HG03571 (cell line): ENCODE results near the gene MTIF2.
"Not testable (repeated sequence)": the region's sequence is repeated elsewhere in the genome, so short reads cannot be mapped to it uniquely, and the experiment has no call there.

ENCODE experiments used
- ATAC-seq: cut with Tn5 transposase; IDR thresholded peaks from one replicate; pipeline ENCODE4 v1.9.1; 2021; ENCODE audit not compliant: unreplicated experiment

The MTIF2 gene

GRCh38 chr2:55268907-55269644 lies at the start of gene MTIF2:
Gene MTIF2, minus strand, starts transcription at chr2:55269231. Its CDS starts 5,373 bp downstream, at chr2:55263858.
- ATAC-seq: peak; percentile 96

- no peak for ATAC-seq
Measured at GRCh38 chr2:55314985-55315384, 46.0 kb upstream of the MTIF2 start.

GRCh38 chr2:55311444-55311870 lies 42.4 kb upstream of the MTIF2 start:
- ATAC-seq: peak; percentile 92

GRCh38 chr2:55309446-55309845 lies 40.4 kb upstream of the MTIF2 start:
- no peak for ATAC-seq

- peak; percentile 87 for ATAC-seq
Measured at GRCh38 chr2:55302241-55302640, 33.2 kb upstream of the MTIF2 start.

- ATAC-seq: no peak
Measured at GRCh38 chr2:55301277-55301676, 32.2 kb upstream of the MTIF2 start.

GRCh38 chr2:55296393-55296792 lies 27.4 kb upstream of the MTIF2 start:
- ATAC-seq: no peak

- ATAC-seq: no peak
Measured at GRCh38 chr2:55283083-55283482, 14.1 kb upstream of the MTIF2 start.

GRCh38 chr2:55282110-55282917 lies 13.3 kb upstream of the MTIF2 start:
- ATAC-seq: peak; percentile 97

- not testable (repeated sequence) for ATAC-seq
Measured at GRCh38 chr2:55280851-55281546, 12.0 kb upstream of the MTIF2 start.

- not testable (repeated sequence) for ATAC-seq
Measured at GRCh38 chr2:55279859-55280424, 10.9 kb upstream of the MTIF2 start.

- ATAC-seq: not testable (repeated sequence)
Measured at GRCh38 chr2:55279214-55279835, 10.3 kb upstream of the MTIF2 start.

- no peak for ATAC-seq
Measured at GRCh38 chr2:55277310-55277709, 8.3 kb upstream of the MTIF2 start.

GRCh38 chr2:55274346-55274745 lies 5.3 kb upstream of the MTIF2 start:
- ATAC-seq: not testable (repeated sequence)

GRCh38 chr2:55269645-55269990 lies 587 bp upstream of the MTIF2 start:
- ATAC-seq: no peak

GRCh38 chr2:55268288-55268906 lies 634 bp downstream of the MTIF2 start:
- no peak for ATAC-seq

GRCh38 chr2:55259586-55259985 lies 9.4 kb downstream of the MTIF2 start:
- ATAC-seq: not testable (repeated sequence)

- no peak for ATAC-seq
Measured at GRCh38 chr2:55252832-55253231, 16.2 kb downstream of the MTIF2 start.

- ATAC-seq: no peak
Measured at GRCh38 chr2:55247025-55247424, 22.0 kb downstream of the MTIF2 start.

- no peak for ATAC-seq
Measured at GRCh38 chr2:55245411-55245810, 23.6 kb downstream of the MTIF2 start.
